D721Med (cell line): ENCODE data around the gene BCKDHB.

Source experiments
- DNase-seq: peaks from one replicate; pipeline ENCODE4 v3.0.0; 2011; ENCODE audit warnings: low spot score; ENCODE audit not compliant: insufficient read length
- FAIRE-seq: peaks from 2 replicates; lab custom pipeline; 2011; peaks lifted over from hg19 to GRCh38; lab: Jason Lieb, UNC
- CTCF ChIP-seq: IDR thresholded peaks from 2 replicates; pipeline ENCODE4 v1.5.1; 2012; ENCODE audit warnings: mild to moderate bottlenecking, control low read depth; ENCODE audit not compliant: insufficient read depth; ENCODE audit errors: missing control alignments

BCKDHB gene

GRCh38 chr6:80347101-80347500 lies 240.6 kb downstream of the BCKDHB start:
- FAIRE-seq (no peak), DNase-seq (no peak)
- no peak for TF ChIP-seq CTCF

- FAIRE-seq = no peak
- TF ChIP-seq CTCF = no peak
- DNase-seq = no peak
Measured at GRCh38 chr6:80348263-80348662, 241.8 kb downstream of the BCKDHB start.

- DNase-seq (no peak), FAIRE-seq (no peak)
- TF ChIP-seq CTCF = no peak
Measured at GRCh38 chr6:80356000-80356399, 249.5 kb downstream of the BCKDHB start.

- FAIRE-seq (no peak), DNase-seq (no peak)
- no peak for TF ChIP-seq CTCF
Measured at GRCh38 chr6:80356545-80356944, 250.1 kb downstream of the BCKDHB start.

GRCh38 chr6:80357081-80357480 lies 250.6 kb downstream of the BCKDHB start:
- no peak for TF ChIP-seq CTCF
- DNase-seq (no peak), FAIRE-seq (no peak)

- DNase-seq (no peak), FAIRE-seq (no peak)
- no peak for TF ChIP-seq CTCF
Measured at GRCh38 chr6:80357674-80358073, 251.2 kb downstream of the BCKDHB start.

- no peak for FAIRE-seq
- TF ChIP-seq CTCF = no peak
Measured at GRCh38 chr6:80363501-80364122, 257.1 kb downstream of the BCKDHB start.

More at GRCh38 chr6:80363501-80364122, 257.1 kb downstream of the BCKDHB start:
- no peak for DNase-seq
